Measurements from ENCODE around the gene NKIRAS2. TPM values are rescaled to one million over a fixed set of nuclear protein-coding genes. Genes with fewer than 3 reads are reported as not detected.

The NKIRAS2 gene
- total RNA-seq, 4 donors from 2014 or later: 33.7 to 52.5 (median 43.9) TPM

GRCh38 chr17:42055496-42055895, 35.6 kb downstream of the NKIRAS2 start:
- DNase-seq (ENCODE audit: low spot score in 2 of 2): no peak
- Histone ChIP-seq H3K36me3 (no peaks in the 10 kb centered on the region), H3K27me3 (peaks cover 23% of the 10 kb centered on the region), H3K4me3 (no peak overlapping the region), H3K27ac (no peak overlapping the region), H3K4me1 (peaks cover 4% of the 10 kb centered on the region), H3K9me3 (no peaks in the 10 kb centered on the region)
- WGBS: 46% methylated on average over 6 of the region's 6 CpGs
- TF ChIP-seq CTCF (IDR thresholded peaks at IDR 0.05): no peak
- no peak for TF ChIP-seq EP300 (IDR thresholded peaks at IDR 0.05)
- TF ChIP-seq POLR2A (IDR thresholded peaks at IDR 0.05): no peak
- TF ChIP-seq POLR2AphosphoS5 (IDR thresholded peaks at IDR 0.05): no peak

GRCh38 chr17:42056635-42057034, 36.7 kb downstream of the NKIRAS2 start:
- H3K4me1 ChIP-seq: no peaks in the 10 kb centered on the region
- no peaks in the 10 kb centered on the region for H3K9me3 ChIP-seq
- WGBS: 79% methylated on average over 3 of the region's 3 CpGs
- TF ChIP-seq EP300 (IDR thresholded peaks at IDR 0.05) (no peak), POLR2AphosphoS5 (IDR thresholded peaks at IDR 0.05) (no peak)
- no peaks in the 10 kb centered on the region for H3K36me3 ChIP-seq
- peaks cover 23% of the 10 kb centered on the region for H3K27me3 ChIP-seq
- no peak overlapping the region for H3K4me3 ChIP-seq
- no peak overlapping the region for H3K27ac ChIP-seq
- no peak for DNase-seq (ENCODE audit: low spot score in 2 of 2)

- Histone ChIP-seq H3K9me3 (no peaks in the 10 kb centered on the region), H3K4me1 (no peaks in the 10 kb centered on the region), H3K27me3 (peaks cover 19% of the 10 kb centered on the region), H3K36me3 (no peaks in the 10 kb centered on the region), H3K27ac (no peak overlapping the region), H3K4me3 (no peak overlapping the region)
- TF ChIP-seq CTCF (IDR thresholded peaks at IDR 0.05) (no peak), EP300 (IDR thresholded peaks at IDR 0.05) (no peak), POLR2AphosphoS5 (IDR thresholded peaks at IDR 0.05) (no peak), POLR2A (IDR thresholded peaks at IDR 0.05) (no peak)
- DNase-seq (ENCODE audit: low spot score in 2 of 2): no peak
- WGBS: no CpG with 5 or more reads among the region's 7 CpGs
Observed at GRCh38 chr17:42058063-42058462, 38.2 kb downstream of the NKIRAS2 start.

GRCh38 chr17:42059815-42060214, 39.9 kb downstream of the NKIRAS2 start:
- H3K4me3 ChIP-seq: no peak overlapping the region
- H3K27me3 ChIP-seq: peaks cover 3% of the 10 kb centered on the region
- no peaks in the 10 kb centered on the region for H3K36me3 ChIP-seq
- no peak for DNase-seq (ENCODE audit: low spot score in 2 of 2)
- H3K27ac ChIP-seq: no peak overlapping the region
- TF ChIP-seq POLR2A (IDR thresholded peaks at IDR 0.05) (no peak), EP300 (IDR thresholded peaks at IDR 0.05) (no peak), CTCF (IDR thresholded peaks at IDR 0.05) (no peak), POLR2AphosphoS5 (IDR thresholded peaks at IDR 0.05) (no peak)
- no peaks in the 10 kb centered on the region for H3K9me3 ChIP-seq
- H3K4me1 ChIP-seq: no peaks in the 10 kb centered on the region
- 67% methylated on average over 4 of the region's 4 CpGs for whole genome bisulfite sequencing

GRCh38 chr17:42060231-42060630, 40.3 kb downstream of the NKIRAS2 start:
- TF ChIP-seq EP300 (IDR thresholded peaks at IDR 0.05) (no peak), POLR2AphosphoS5 (IDR thresholded peaks at IDR 0.05) (no peak), POLR2A (IDR thresholded peaks at IDR 0.05) (no peak), CTCF (IDR thresholded peaks at IDR 0.05) (no peak)
- DNase-seq (ENCODE audit: low spot score in 2 of 2): no peak
- Histone ChIP-seq H3K27ac (no peak overlapping the region), H3K36me3 (no peaks in the 10 kb centered on the region), H3K27me3 (no peaks in the 10 kb centered on the region), H3K4me3 (no peak overlapping the region), H3K4me1 (no peaks in the 10 kb centered on the region), H3K9me3 (no peaks in the 10 kb centered on the region)
- 88% methylated on average over 4 of the region's 4 CpGs for WGBS

Measured in suprapubic skin (tissue), 4 donors.